IMR-90 (cell line): ENCODE measurements around the gene QSER1. TPM values are rescaled to one million over a fixed set of nuclear protein-coding genes. Genes with fewer than 3 reads are reported as not detected.

Source experiments
- ATAC-seq: fragments of 200-7000 bp; cut with Tn5 transposase; 2 replicates; pipeline ENCODE4 v1.9.1; 2020; ENCODE audit warnings: low read depth, mild to moderate bottlenecking, moderate library complexity
- BruUV-seq: library from RNA; stranded (reverse); fragments of 400-500 nt; replicated peaks from 2 replicates; lab custom pipeline; 2021; lab: Mats Ljungman, UMichigan
- CTCF ChIA-PET: fragments of 300-600 bp; formaldehyde crosslinking; extraction: SDS; loops from one replicate; lab custom pipeline; 2021; ENCODE audit warnings: antibody characterized with exemption; lab: Yijun Ruan, JAX
- POLR2A ChIA-PET: fragments of 300-600 bp; sonication (Branson Sonifier 250); formaldehyde crosslinking; loops from one replicate; lab custom pipeline; 2022; ENCODE audit warnings: antibody characterized with exemption; ENCODE audit not compliant: unreplicated experiment; lab: Charles Lee
- DNase-seq: peaks from one replicate; pipeline ENCODE4 v3.0.0; 2013
- H2AFZ ChIP-seq: replicated peaks from 2 replicates; pipeline ENCODE3; 2013; ENCODE audit warnings: low read length, mild to moderate bottlenecking; ENCODE audit not compliant: poor library complexity
- H2AK5ac ChIP-seq: 2 replicates; pipeline ENCODE4 v1.6.1; 2013; ENCODE audit warnings: low read depth, low read length, inconsistent platforms
- H2AK9ac ChIP-seq: replicated peaks from 2 replicates; pipeline ENCODE3; 2013; ENCODE audit warnings: mild to moderate bottlenecking, low read depth, low read length, moderate library complexity; ENCODE audit not compliant: poor library complexity
- H2BK120ac ChIP-seq: 2 replicates; pipeline ENCODE4 v1.6.1; 2013; ENCODE audit warnings: low read depth, low read length, inconsistent platforms
- H2BK15ac ChIP-seq: 3 replicates; pipeline ENCODE4 v1.6.1; 2013; ENCODE audit warnings: low read depth, low read length, inconsistent platforms
- H2BK20ac ChIP-seq: 2 replicates; pipeline ENCODE4 v1.6.1; 2013; ENCODE audit warnings: low read depth, mild to moderate bottlenecking, inconsistent platforms, low read length, moderate library complexity
- H2BK5ac ChIP-seq: 2 replicates; pipeline ENCODE4 v1.6.1; 2013; ENCODE audit warnings: mild to moderate bottlenecking, low read depth, low read length, inconsistent platforms; ENCODE audit not compliant: poor library complexity, severe bottlenecking
- H3K14ac ChIP-seq: replicated peaks from 2 replicates; pipeline ENCODE4 v1.6.1; 2013; ENCODE audit warnings: low read depth, low read length, inconsistent platforms
- H3K18ac ChIP-seq: 2 replicates; pipeline ENCODE4 v1.6.1; 2013; ENCODE audit warnings: low read depth, low read length, control low read depth
- H3K23ac ChIP-seq: 2 replicates; pipeline ENCODE4 v1.6.1; 2013; ENCODE audit warnings: low read depth, low read length, inconsistent platforms
- H3K27ac ChIP-seq: 2 replicates; pipeline ENCODE4 v1.5.1; 2013; ENCODE audit warnings: mild to moderate bottlenecking, control low read depth, low read length; ENCODE audit not compliant: insufficient read depth
- H3K27me3 ChIP-seq: 2 replicates; pipeline ENCODE4 v1.6.1; 2013; ENCODE audit warnings: low read length; ENCODE audit not compliant: control insufficient read depth, insufficient read depth
- H3K36me3 ChIP-seq: 2 replicates; pipeline ENCODE4 v1.6.1; 2013; ENCODE audit warnings: low read length, mixed read lengths; ENCODE audit not compliant: control insufficient read depth, insufficient read depth
- H3K4ac ChIP-seq: 2 replicates; pipeline ENCODE4 v1.6.1; 2013; ENCODE audit warnings: low read depth, low read length, inconsistent platforms
- H3K4me1 ChIP-seq: 2 replicates; pipeline ENCODE4 v1.6.1; 2013; ENCODE audit warnings: low read length, mixed read lengths; ENCODE audit not compliant: control insufficient read depth, insufficient read depth
- H3K4me2 ChIP-seq: 2 replicates; pipeline ENCODE4 v1.6.1; 2013; ENCODE audit warnings: low read depth, mild to moderate bottlenecking, control low read depth, low read length, moderate library complexity
- H3K4me3 ChIP-seq: 2 replicates; pipeline ENCODE4 v1.5.1; 2013; ENCODE audit warnings: low read depth, mild to moderate bottlenecking, control low read depth, low read length, moderate library complexity; ENCODE audit not compliant: insufficient read depth
- H3K56ac ChIP-seq: 2 replicates; pipeline ENCODE4 v1.6.1; 2013; ENCODE audit warnings: low read length, inconsistent platforms; ENCODE audit not compliant: insufficient read depth; ENCODE audit errors: extremely low read depth
- H3K79me1 ChIP-seq, 2 experiments: 2 replicates each; pipeline ENCODE4 v1.6.1; 2013; ENCODE audit warnings: low read length in 2 of 2, inconsistent platforms in 1 of 2, low read depth in 1 of 2
- H3K9ac ChIP-seq: 2 replicates; pipeline ENCODE4 v1.6.1; 2013; ENCODE audit warnings: low read depth, low read length, control low read depth
- H3K9me1 ChIP-seq: 2 replicates; pipeline ENCODE4 v1.6.1; 2013; ENCODE audit warnings: low read length, inconsistent platforms; ENCODE audit not compliant: insufficient read depth
- H3K9me3 ChIP-seq: 2 replicates; pipeline ENCODE4 v1.6.1; 2013; ENCODE audit warnings: low read length; ENCODE audit not compliant: control insufficient read depth, insufficient read depth
- H4K20me1 ChIP-seq: 2 replicates; pipeline ENCODE4 v1.6.1; 2013; ENCODE audit warnings: low read length, inconsistent platforms; ENCODE audit not compliant: insufficient read depth
- H4K5ac ChIP-seq: 2 replicates; pipeline ENCODE4 v1.6.1; 2013; ENCODE audit warnings: mild to moderate bottlenecking, low read depth, low read length, control low read depth
- H4K8ac ChIP-seq, 2 experiments: 2 replicates each; pipeline ENCODE4 v1.6.1; 2013; ENCODE audit warnings: low read depth in 2 of 2, low read length in 2 of 2, control low read depth in 1 of 2, inconsistent platforms in 1 of 2
- H4K91ac ChIP-seq: 2 replicates; pipeline ENCODE4 v1.6.1; 2013; ENCODE audit warnings: low read depth, low read length, inconsistent platforms; ENCODE audit not compliant: insufficient read depth
- BHLHE40 ChIP-seq: fragments of 150-350 bp; IDR thresholded peaks from 2 replicates; pipeline ENCODE4 v1.6.1; 2016; ENCODE audit warnings: mild to moderate bottlenecking, low read depth, low read length
- MAZ ChIP-seq: IDR thresholded peaks from 2 replicates; pipeline ENCODE4 v1.6.1; 2012; ENCODE audit warnings: low read depth, mild to moderate bottlenecking, low read length, improper control_type of control experiment, moderate library complexity, borderline replicate concordance
- NFE2L2 ChIP-seq: fragments of 150-350 bp; IDR thresholded peaks from 2 replicates; pipeline ENCODE4 v1.6.1; 2016; ENCODE audit warnings: low read depth, mild to moderate bottlenecking, low read length
- POLR2A ChIP-seq: IDR thresholded peaks from 2 replicates; pipeline ENCODE4 v1.6.1; 2012; ENCODE audit warnings: mild to moderate bottlenecking, low read depth, low read length
- WGBS, 2 experiments: methylation state at CpG; one replicate each; pipeline versions ENCODE4 v1.1.5 to v1.1.7; 2013; ENCODE audit warnings: missing lambda C conversion rate in 2 of 2; ENCODE audit not compliant: insufficient read length in 1 of 2; ENCODE audit errors: extremely low coverage in 2 of 2; 5-methylcytosine and 5-hydroxymethylcytosine counted together
- dilution Hi-C: fragments of 300-500 bp; cut with HindIII; formaldehyde crosslinking; loops from one replicate; pipeline ENCODE4 v1.14.3; 2018; ENCODE audit warnings: low sequenced_read_pairs; ENCODE audit not compliant: unreplicated experiment
- in situ Hi-C: fragments of 300-500 bp; cut with MboI; formaldehyde crosslinking; loops from 3 replicates; pipeline ENCODE4 v1.14.3; 2019; ENCODE audit warnings: low sequenced_read_pairs, inconsistent platforms, mixed read lengths
- intact Hi-C: fragments of 100-400 bp; cut with micrococcal nuclease; formaldehyde crosslinking; loops from 2 replicates; pipeline ENCODE4 v1.10.0; 2022
- polyA plus RNA-seq, 3 experiments: library from polyadenylated mRNA; depleted of rRNA; stranded (reverse); fragments of >200 nt; gene quantifications; 2 replicates each; pipeline ENCODE4 v1.2.3, GENCODE V29; 2012; ENCODE audit warnings: low replicate concordance in 1 of 3
- total RNA-seq: library from RNA; depleted of rRNA; stranded (reverse); fragments of >200 nt; gene quantifications from 2 replicates; pipeline ENCODE4 v1.2.3, GENCODE V29; 2012
- TF ChIP-seq, protein P1 (sequence below): fragments of 150-350 bp; IDR thresholded peaks from 2 replicates; pipeline ENCODE4 v1.6.1; 2016; ENCODE audit warnings: low read depth, mild to moderate bottlenecking, low read length, moderate library complexity, borderline replicate concordance
- TF ChIP-seq, protein P2 (sequence below): conservative IDR thresholded peaks from 2 replicates; pipeline ENCODE4 v1.5.1; 2012; ENCODE audit warnings: mild to moderate bottlenecking, low read depth, low read length, improper control_type of control experiment

Gene QSER1
- total and polyA plus RNA-seq, 2 of the 4 experiments (the other 2 are of a cell fraction): 5.9 to 15.6 TPM

DNA sequence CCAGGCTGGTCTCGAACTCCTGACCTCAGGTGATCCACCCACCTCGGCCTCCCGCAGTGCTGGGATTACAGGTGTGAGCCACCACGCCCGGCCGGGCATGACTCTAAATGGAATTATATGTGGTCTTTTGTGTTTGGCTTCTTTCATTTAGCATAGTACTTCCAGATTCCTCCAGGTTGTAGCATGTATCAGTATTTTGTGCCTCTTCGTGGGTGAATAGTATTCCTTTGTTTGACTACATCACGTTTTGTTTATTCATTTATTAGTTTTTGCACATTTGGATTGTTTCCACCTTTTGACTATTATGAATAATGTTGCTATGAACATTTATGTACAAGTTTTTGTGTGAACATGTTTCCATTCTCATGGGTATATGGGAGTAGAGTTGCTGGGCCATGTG, 24.4 kb downstream of the QSER1 start:
- Histone ChIP-seq H4K5ac (no peak overlapping the region), H3K27ac (no peak overlapping the region), H4K20me1 (peaks cover 6% of the 10 kb centered on the region), H3K4me1 (no peaks in the 10 kb centered on the region), H3K4me2 (no peak overlapping the region), H3K4ac (no peak overlapping the region), H2AK9ac (no peak overlapping the region), H2BK5ac (no peak overlapping the region), H3K27me3 (no peaks in the 10 kb centered on the region), H2BK15ac (no peak overlapping the region), H4K8ac (no peak overlapping the region), H3K9ac (no peak overlapping the region), H3K36me3 (no peaks in the 10 kb centered on the region), H2BK120ac (no peak overlapping the region), H3K18ac (no peak overlapping the region), H3K9me3 (no peaks in the 10 kb centered on the region), H3K4me3 (no peak overlapping the region), H4K91ac (no peak overlapping the region), H3K79me1 (peaks cover 31 to 50% of the 10 kb centered on the region in 2 experiments), H3K9me1 (peaks cover 8% of the 10 kb centered on the region; the same call in 1 of the 2 replicates), H2AK5ac (no peak overlapping the region), H3K14ac (no peak overlapping the region), H3K56ac (no peak overlapping the region), H2AFZ (no peak overlapping the region), H3K23ac (no peak overlapping the region), H2BK20ac (no peak overlapping the region)
- no peak for ATAC-seq
- in situ Hi-C loops (no loop called here), intact Hi-C loops (no loop called here), dilution Hi-C loops (no loop called here)
- POLR2A ChIA-PET: no interaction called here
- no peak for DNase-seq
- TF ChIP-seq, protein P1, sequence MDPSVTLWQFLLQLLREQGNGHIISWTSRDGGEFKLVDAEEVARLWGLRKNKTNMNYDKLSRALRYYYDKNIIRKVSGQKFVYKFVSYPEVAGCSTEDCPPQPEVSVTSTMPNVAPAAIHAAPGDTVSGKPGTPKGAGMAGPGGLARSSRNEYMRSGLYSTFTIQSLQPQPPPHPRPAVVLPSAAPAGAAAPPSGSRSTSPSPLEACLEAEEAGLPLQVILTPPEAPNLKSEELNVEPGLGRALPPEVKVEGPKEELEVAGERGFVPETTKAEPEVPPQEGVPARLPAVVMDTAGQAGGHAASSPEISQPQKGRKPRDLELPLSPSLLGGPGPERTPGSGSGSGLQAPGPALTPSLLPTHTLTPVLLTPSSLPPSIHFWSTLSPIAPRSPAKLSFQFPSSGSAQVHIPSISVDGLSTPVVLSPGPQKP: no peak
- no peak for TF ChIP-seq MAZ
- TF ChIP-seq, protein P2, sequence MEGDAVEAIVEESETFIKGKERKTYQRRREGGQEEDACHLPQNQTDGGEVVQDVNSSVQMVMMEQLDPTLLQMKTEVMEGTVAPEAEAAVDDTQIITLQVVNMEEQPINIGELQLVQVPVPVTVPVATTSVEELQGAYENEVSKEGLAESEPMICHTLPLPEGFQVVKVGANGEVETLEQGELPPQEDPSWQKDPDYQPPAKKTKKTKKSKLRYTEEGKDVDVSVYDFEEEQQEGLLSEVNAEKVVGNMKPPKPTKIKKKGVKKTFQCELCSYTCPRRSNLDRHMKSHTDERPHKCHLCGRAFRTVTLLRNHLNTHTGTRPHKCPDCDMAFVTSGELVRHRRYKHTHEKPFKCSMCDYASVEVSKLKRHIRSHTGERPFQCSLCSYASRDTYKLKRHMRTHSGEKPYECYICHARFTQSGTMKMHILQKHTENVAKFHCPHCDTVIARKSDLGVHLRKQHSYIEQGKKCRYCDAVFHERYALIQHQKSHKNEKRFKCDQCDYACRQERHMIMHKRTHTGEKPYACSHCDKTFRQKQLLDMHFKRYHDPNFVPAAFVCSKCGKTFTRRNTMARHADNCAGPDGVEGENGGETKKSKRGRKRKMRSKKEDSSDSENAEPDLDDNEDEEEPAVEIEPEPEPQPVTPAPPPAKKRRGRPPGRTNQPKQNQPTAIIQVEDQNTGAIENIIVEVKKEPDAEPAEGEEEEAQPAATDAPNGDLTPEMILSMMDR: no peak
- no peak for TF ChIP-seq BHLHE40
- TF ChIP-seq NFE2L2: no peak
- no peak for TF ChIP-seq POLR2A
- CTCF ChIA-PET: no interaction called here
- WGBS, 2 experiments: no CpG with 5 or more reads among the region's 8 CpGs
- BruUV-seq: no TSS peak
